GM12865 (cell line): ENCODE measurements around the gene SPATC1L.
"Not testable (repeated sequence)": the region's sequence is repeated elsewhere in the genome, so short reads cannot be mapped to it uniquely, and the experiment has no call there.

ENCODE experiments used
- DNase-seq: peaks from one replicate; pipeline ENCODE4 v3.0.0; 2010; ENCODE audit warnings: low read depth
- H3K4me3 ChIP-seq: 2 replicates; pipeline ENCODE4 v1.5.1; 2011; ENCODE audit warnings: mild to moderate bottlenecking, low read depth, low read length, control low read depth
- TF ChIP-seq, protein P1 (sequence below): IDR thresholded peaks from 2 replicates; pipeline ENCODE4 v1.5.1; 2011; ENCODE audit warnings: low read length, control low read depth, low read depth, inconsistent platforms; ENCODE audit not compliant: insufficient read depth; ENCODE audit errors: missing control alignments

SPATC1L gene

GRCh38 chr21:46178961-46179360 is 5.3 kb downstream of the SPATC1L start:
- no peak for DNase-seq
- H3K4me3 ChIP-seq = no peak overlapping the region
- TF ChIP-seq, protein P1, sequence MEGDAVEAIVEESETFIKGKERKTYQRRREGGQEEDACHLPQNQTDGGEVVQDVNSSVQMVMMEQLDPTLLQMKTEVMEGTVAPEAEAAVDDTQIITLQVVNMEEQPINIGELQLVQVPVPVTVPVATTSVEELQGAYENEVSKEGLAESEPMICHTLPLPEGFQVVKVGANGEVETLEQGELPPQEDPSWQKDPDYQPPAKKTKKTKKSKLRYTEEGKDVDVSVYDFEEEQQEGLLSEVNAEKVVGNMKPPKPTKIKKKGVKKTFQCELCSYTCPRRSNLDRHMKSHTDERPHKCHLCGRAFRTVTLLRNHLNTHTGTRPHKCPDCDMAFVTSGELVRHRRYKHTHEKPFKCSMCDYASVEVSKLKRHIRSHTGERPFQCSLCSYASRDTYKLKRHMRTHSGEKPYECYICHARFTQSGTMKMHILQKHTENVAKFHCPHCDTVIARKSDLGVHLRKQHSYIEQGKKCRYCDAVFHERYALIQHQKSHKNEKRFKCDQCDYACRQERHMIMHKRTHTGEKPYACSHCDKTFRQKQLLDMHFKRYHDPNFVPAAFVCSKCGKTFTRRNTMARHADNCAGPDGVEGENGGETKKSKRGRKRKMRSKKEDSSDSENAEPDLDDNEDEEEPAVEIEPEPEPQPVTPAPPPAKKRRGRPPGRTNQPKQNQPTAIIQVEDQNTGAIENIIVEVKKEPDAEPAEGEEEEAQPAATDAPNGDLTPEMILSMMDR = no peak

- not testable (repeated sequence) for H3K4me3 ChIP-seq, DNase-seq
Observed at GRCh38 chr21:46176443-46177129, 7.7 kb downstream of the SPATC1L start.

DNA sequence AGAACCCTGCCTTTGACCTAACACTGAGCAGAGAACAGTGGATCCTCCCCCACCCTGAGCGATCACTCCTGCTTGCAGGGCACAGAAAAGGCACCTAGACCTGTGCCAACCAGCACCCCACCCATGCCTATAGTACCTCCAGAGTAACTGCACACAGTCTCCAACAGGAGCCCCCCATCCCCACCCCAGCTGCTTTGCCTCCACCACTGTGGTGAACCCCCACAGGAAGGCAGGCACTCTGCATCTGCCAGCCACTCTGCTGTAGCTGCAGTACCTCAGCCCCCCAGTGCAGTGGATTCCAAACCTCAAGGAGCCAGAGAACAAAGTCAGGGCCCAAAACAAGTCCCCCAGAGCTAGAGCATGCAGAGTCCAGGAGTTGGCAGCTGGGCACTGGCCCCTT is 10.7 kb downstream of the SPATC1L start:
- no peak for DNase-seq
- no peak overlapping the region for H3K4me3 ChIP-seq
- TF ChIP-seq, protein P1 = no peak

DNA sequence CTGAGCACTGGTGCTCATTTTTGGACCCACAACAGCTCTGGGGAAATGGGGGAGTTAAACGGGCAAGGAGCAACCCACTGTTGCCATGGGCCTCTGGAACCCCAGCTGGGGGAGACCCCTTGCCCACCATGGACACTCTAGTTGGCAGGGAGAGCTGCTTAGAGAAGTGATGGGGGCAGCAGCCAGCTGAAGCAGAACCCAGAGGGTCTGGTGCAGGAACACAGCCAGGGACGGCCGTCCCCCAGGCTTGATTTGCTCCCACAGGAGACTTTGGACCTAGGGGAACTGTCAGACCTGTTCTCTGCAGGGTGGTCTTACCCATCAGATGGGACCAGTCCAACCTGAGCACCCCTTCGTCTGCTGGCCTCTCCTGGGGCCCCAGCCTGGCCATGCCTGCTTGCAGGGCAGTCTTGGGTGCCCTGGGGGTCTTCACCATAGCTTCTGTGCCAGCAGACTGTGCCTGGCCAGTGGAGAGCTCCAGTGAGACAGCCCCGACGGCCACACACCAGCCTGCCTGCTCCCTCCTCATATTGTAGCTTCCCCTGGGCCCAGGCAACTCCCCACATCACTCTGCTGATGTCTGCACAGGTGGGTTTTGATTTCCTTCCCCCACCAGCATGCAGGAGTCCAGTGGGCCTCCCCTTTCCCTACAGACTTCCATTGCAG is 11.3 kb downstream of the SPATC1L start:
- DNase-seq = no peak
- H3K4me3 ChIP-seq = no peak overlapping the region
- TF ChIP-seq, protein P1 = no peak

- TF ChIP-seq, protein P1 = no peak
- DNase-seq = no peak
- H3K4me3 ChIP-seq = no peak overlapping the region
Observed at GRCh38 chr21:46171996-46172862, 12.0 kb downstream of the SPATC1L start.

- TF ChIP-seq, protein P1 = no peak
- H3K4me3 ChIP-seq = no peak overlapping the region
- DNase-seq = no peak
Observed at GRCh38 chr21:46171585-46171984, 12.7 kb downstream of the SPATC1L start.

GRCh38 chr21:46170436-46171193 is 13.6 kb downstream of the SPATC1L start:
- peak; percentile 0 for DNase-seq
- not testable (repeated sequence) for H3K4me3 ChIP-seq
